ENCODE results near the gene BACE1.

DNA sequence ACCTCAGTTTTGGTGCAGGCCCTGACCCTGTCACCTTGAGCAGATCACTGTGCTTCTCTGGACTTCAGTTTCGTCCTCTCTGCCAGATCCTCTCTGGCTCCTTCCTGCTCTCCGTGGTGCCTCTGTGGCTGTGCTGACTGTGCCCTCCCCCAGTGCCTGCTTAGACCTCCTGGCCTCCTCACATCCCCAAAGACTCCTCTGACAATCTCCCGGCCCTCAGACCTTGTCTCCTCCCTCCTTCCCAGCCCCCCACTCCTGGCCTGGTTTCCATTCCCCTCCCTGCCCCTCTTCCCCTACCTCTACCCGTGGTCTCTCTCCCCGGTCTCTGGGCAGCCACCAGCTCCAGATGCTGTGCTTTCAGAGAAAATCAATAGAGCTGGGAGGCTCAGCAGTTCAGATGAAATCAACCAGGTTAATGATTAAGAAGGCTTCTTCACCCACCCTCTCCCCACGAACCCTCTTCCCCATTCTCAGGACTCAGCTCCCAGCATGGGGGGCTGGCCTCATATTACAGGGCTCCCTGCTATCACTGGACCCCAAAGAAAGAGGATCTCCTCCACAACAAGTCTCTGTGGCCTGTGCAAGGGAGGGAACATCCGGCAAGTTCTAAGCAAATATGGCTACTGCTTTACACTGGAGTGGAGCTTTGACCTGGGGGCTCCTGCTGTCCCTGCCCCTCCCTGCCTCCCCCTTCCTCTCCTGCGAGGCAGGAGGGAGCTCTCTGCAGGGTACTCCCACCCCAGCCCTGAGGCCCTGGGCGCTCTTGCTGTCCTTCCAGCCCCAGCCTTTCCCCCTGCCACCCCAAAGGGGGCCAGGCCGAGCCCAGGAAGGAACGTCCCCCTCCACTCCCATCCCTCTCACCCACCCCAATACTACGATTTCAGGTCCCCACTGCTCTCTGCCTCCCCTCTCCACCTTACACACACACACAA, 16.4 kb downstream of the BACE1 start:
- TF ChIP-seq, protein P1, sequence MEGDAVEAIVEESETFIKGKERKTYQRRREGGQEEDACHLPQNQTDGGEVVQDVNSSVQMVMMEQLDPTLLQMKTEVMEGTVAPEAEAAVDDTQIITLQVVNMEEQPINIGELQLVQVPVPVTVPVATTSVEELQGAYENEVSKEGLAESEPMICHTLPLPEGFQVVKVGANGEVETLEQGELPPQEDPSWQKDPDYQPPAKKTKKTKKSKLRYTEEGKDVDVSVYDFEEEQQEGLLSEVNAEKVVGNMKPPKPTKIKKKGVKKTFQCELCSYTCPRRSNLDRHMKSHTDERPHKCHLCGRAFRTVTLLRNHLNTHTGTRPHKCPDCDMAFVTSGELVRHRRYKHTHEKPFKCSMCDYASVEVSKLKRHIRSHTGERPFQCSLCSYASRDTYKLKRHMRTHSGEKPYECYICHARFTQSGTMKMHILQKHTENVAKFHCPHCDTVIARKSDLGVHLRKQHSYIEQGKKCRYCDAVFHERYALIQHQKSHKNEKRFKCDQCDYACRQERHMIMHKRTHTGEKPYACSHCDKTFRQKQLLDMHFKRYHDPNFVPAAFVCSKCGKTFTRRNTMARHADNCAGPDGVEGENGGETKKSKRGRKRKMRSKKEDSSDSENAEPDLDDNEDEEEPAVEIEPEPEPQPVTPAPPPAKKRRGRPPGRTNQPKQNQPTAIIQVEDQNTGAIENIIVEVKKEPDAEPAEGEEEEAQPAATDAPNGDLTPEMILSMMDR (conservative IDR thresholded peaks at IDR 0.05 in 1 of 2, IDR thresholded peaks at IDR 0.05 in 1 of 2; ENCODE audit: extremely low read depth in 1 of 2, insufficient read depth in 1 of 2, low read depth in 1 of 2, low read length in 2 of 2): no peak
- TF ChIP-seq EZH2 (IDR thresholded peaks at IDR 0.05; ENCODE audit: borderline replicate concordance, low read length): no peak
